Measurements from ENCODE around the gene HEBP1.

DNA sequence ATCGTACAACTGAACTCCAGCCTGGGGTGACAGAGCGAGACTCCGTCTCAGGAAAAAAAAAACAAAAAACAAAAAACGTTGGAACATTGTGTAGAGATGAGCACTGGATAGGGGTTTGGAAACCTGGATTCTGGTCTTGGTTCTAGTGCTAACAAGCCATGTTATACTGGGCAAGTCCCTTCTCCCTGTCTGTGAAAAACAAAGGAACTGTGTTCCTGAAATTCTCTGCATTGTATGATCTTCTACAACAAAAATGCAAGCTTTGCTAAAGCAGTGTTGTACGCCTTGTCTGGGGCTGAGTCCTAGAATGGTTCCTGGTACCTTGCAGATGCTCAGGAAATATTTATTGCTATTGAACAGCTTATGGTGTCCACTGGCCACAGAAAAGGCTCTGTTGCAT is 61.5 kb downstream of the HEBP1 start:
- TF ChIP-seq, protein P1, sequence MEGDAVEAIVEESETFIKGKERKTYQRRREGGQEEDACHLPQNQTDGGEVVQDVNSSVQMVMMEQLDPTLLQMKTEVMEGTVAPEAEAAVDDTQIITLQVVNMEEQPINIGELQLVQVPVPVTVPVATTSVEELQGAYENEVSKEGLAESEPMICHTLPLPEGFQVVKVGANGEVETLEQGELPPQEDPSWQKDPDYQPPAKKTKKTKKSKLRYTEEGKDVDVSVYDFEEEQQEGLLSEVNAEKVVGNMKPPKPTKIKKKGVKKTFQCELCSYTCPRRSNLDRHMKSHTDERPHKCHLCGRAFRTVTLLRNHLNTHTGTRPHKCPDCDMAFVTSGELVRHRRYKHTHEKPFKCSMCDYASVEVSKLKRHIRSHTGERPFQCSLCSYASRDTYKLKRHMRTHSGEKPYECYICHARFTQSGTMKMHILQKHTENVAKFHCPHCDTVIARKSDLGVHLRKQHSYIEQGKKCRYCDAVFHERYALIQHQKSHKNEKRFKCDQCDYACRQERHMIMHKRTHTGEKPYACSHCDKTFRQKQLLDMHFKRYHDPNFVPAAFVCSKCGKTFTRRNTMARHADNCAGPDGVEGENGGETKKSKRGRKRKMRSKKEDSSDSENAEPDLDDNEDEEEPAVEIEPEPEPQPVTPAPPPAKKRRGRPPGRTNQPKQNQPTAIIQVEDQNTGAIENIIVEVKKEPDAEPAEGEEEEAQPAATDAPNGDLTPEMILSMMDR (IDR thresholded peaks at IDR 0.05; ENCODE audit: insufficient read depth, low read depth, low read length): no peak
- no peak for TF ChIP-seq EZH2 (IDR thresholded peaks at IDR 0.05; ENCODE audit: insufficient read depth, low read length)

All from astrocyte (in vitro differentiated cells and primary cell).